Ectodermal cell (in vitro differentiated cells): ENCODE results near the gene CFAP45.

Source experiments
- H3K27ac ChIP-seq: 2 replicates; pipeline ENCODE4 v1.7.0; 2013; ENCODE audit warnings: mild to moderate bottlenecking, low read depth, low read length; ENCODE audit not compliant: insufficient read depth, poor library complexity, severe bottlenecking
- H3K27me3 ChIP-seq: 2 replicates; pipeline ENCODE4 v1.7.0; 2013; ENCODE audit warnings: mild to moderate bottlenecking, low read length; ENCODE audit not compliant: insufficient read depth, control insufficient read depth, poor library complexity, severe bottlenecking
- H3K36me3 ChIP-seq: one replicate; pipeline ENCODE4 v1.7.0; 2013; ENCODE audit warnings: low read length; ENCODE audit not compliant: control insufficient read depth, insufficient read depth
- H3K4me1 ChIP-seq: one replicate; pipeline ENCODE4 v1.7.0; 2013; ENCODE audit warnings: low read length; ENCODE audit not compliant: control insufficient read depth, insufficient read depth
- H3K4me3 ChIP-seq: 2 replicates; pipeline ENCODE4 v1.7.0; 2013; ENCODE audit warnings: low read depth, low read length, control low read depth; ENCODE audit not compliant: insufficient read depth
- H3K9me3 ChIP-seq: 2 replicates; pipeline ENCODE4 v1.7.0; 2013; ENCODE audit warnings: mild to moderate bottlenecking, low read length, moderate library complexity; ENCODE audit not compliant: control insufficient read depth
- WGBS, 2 experiments: methylation state at CpG; one replicate each; pipeline ENCODE4 v1.1.7; 2013; ENCODE audit warnings: missing lambda C conversion rate in 2 of 2; 5-methylcytosine and 5-hydroxymethylcytosine counted together

Gene CFAP45

DNA sequence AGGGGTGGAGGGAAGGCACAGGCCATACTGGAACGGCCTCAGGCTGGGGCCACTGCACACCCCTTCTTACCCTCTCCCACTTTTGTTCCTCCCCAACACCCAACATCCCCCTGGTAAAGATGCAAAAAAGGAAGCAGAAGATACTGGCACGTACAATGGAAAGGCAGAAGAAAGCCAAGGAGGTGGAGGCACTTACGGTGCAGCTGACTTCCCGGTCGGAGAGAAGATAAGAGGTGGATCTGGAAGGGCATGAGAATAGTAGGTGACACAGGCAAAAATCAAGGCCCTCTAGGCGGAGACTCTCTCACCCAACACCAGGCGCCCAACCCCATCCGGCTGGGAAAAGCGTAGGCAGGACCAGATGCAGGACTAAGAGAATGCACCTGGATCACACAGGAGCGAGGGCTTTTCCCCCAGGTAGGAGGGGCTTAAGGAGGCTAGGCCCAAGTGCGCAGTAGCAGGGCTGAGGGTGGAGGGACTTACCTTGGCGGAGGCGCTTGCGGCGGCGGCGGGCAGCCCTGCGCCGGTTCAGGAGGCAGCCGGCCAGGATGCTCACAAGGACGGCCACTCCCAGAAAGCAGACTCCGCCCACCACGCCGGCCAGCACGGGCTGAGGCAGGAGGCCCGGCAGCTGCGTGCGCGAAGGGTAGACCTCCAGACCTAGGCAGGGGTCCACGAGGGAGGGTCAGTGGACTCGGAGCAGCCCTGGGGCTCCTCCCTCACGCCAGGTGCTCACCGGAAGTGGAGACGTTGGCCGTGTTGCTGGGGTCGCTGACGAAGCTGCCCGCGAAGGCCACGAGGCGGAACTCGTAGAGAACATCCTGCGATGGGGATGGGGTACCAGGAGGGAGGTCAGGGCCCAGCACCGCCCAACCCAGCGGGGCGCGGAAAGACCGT, 29.4 kb upstream of the CFAP45 start:
- Histone ChIP-seq H3K27me3 (peaks cover 10% of the 10 kb centered on the region), H3K9me3 (no peaks in the 10 kb centered on the region), H3K4me3 (no peak overlapping the region), H3K27ac (no peak overlapping the region), H3K4me1 (peaks cover 4% of the 10 kb centered on the region), H3K36me3 (peaks cover 25% of the 10 kb centered on the region)
- WGBS, 2 experiments: 87 to 89% methylated on average over 48 of the region's 48 CpGs

DNA sequence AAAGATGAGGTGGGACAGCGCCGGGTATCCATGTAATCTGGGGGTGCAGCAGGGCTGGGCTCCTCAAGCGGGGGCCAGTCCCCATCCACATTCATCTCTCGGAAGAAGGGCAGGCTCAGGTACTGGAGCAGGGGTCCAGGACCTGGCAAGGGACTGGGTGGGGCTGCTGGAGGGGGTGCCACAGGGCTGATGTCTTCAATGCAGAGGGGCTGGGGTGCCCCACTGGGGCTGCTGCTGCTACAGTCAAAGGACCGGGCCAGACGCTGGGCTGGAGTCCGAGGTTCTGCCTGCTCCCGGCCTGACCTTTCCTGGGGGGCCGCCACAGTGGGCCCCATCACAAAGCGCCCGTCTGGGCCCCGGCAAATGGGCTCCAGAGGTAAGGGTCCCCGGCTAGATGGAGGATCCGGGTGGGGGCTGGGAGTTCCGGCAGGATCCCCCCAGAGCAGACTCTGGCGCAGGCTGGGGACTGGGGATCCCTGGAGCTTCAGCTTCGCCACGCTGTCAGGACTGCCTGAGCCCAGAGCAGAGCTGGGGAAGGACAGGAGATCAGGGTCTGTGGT, 28.6 kb upstream of the CFAP45 start:
- Histone ChIP-seq H3K4me3 (no peak overlapping the region), H3K9me3 (no peaks in the 10 kb centered on the region), H3K27ac (no peak overlapping the region), H3K4me1 (peaks cover 4% of the 10 kb centered on the region), H3K36me3 (peaks cover 20% of the 10 kb centered on the region), H3K27me3 (peaks cover 18% of the 10 kb centered on the region)
- WGBS, 2 experiments: 96 to 97% methylated on average over 18 of the region's 18 CpGs

DNA sequence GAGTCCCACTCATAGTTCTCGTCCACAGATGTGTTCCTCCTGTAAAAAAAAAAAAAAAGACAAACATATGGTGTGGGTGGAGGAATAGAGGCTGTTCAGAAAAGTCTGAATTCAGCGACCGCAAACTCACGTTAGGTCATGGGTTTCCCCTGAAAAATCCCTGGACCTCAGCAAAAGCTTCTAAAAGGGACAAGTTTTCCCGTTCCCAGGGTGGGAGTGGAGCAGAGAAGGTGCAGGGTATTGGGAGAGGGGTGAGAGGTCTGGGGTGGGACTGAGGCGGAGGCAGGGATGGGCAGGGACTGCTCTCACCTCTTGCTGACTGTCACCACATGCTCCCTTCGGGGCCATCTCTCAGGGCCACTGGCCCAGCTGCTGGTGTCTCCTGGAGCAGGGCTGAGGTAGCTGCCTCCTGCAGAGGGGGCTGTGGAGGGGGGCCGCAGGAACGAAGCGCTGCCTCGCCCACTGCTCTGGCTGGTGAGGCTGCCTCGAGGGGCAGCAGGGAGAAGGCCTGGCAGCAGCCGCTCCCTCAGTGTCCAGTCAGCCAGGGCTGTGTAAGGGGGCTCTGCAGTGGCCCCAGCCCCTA, 28.0 kb upstream of the CFAP45 start:
- H3K27ac ChIP-seq: no peak overlapping the region
- peaks cover 16% of the 10 kb centered on the region for H3K36me3 ChIP-seq
- H3K4me3 ChIP-seq: no peak overlapping the region
- H3K9me3 ChIP-seq: no peaks in the 10 kb centered on the region
- peaks cover 18% of the 10 kb centered on the region for H3K27me3 ChIP-seq
- WGBS, 2 experiments: 87 to 88% methylated on average over 13 of the region's 13 CpGs
- peaks cover 4% of the 10 kb centered on the region for H3K4me1 ChIP-seq

DNA sequence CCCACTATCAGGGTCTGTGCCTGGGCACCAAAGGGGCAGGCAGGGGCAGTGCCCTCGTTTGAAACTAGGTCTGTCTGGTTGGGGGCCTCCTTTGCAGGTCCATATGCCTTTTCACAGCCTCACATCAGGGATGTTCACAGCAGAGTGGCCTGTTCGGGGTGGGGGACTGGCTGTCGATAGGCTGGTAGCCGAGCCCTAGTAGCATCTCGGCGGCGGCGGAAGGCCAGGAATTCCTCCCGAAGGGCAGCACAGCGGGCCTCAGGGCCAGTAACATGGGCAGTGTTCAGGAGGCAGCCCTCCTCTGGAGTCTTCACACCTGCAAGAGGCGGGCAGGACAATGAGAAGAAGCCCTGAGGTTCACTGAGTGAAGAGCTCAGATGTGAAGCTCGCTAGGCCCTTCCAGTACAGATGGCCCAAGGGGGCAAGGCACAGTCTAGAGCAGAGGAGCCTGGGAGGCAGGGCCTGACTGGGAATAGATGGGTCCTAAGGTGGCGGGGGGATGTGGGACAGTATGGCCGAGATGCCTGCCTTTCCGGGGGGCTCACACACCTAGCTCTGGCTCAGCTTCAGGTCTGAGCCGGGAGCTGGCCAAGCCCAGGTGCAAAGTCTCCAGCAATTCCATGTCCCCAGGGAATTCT, 27.4 kb upstream of the CFAP45 start:
- peaks cover 16% of the 10 kb centered on the region for H3K36me3 ChIP-seq
- no peaks in the 10 kb centered on the region for H3K9me3 ChIP-seq
- H3K27me3 ChIP-seq: peaks cover 18% of the 10 kb centered on the region
- no peak overlapping the region for H3K27ac ChIP-seq
- 90 to 91% methylated on average over 16 of the region's 16 CpGs for WGBS, 2 experiments
- peaks cover 4% of the 10 kb centered on the region for H3K4me1 ChIP-seq
- no peak overlapping the region for H3K4me3 ChIP-seq

DNA sequence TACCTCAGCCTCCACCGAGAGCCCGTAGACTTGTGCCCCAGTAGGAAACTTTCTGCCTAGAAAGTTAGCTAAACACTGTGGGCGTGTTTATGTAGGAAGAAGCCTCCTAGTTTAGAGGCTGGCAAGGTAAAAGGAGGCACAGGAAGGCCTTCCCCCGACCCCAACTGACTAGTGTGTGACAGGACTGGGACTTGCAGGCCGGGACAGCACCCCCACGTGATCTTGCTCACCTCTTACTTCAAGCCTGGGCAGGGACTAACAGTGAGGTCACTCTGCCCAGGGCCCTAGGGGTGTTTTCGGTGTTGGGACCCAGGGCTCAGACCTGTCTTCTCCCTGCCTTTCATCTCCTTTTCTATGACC, 25.7 kb upstream of the CFAP45 start:
- peaks cover 16% of the 10 kb centered on the region for H3K36me3 ChIP-seq
- no peaks in the 10 kb centered on the region for H3K9me3 ChIP-seq
- H3K4me1 ChIP-seq: peaks cover 4% of the 10 kb centered on the region
- no peak overlapping the region for H3K27ac ChIP-seq
- WGBS, 2 experiments: 17 to 21% methylated on average over 7 of the region's 7 CpGs
- peak overlapping the region; percentile 20 for H3K4me3 ChIP-seq
- peaks cover 18% of the 10 kb centered on the region for H3K27me3 ChIP-seq

DNA sequence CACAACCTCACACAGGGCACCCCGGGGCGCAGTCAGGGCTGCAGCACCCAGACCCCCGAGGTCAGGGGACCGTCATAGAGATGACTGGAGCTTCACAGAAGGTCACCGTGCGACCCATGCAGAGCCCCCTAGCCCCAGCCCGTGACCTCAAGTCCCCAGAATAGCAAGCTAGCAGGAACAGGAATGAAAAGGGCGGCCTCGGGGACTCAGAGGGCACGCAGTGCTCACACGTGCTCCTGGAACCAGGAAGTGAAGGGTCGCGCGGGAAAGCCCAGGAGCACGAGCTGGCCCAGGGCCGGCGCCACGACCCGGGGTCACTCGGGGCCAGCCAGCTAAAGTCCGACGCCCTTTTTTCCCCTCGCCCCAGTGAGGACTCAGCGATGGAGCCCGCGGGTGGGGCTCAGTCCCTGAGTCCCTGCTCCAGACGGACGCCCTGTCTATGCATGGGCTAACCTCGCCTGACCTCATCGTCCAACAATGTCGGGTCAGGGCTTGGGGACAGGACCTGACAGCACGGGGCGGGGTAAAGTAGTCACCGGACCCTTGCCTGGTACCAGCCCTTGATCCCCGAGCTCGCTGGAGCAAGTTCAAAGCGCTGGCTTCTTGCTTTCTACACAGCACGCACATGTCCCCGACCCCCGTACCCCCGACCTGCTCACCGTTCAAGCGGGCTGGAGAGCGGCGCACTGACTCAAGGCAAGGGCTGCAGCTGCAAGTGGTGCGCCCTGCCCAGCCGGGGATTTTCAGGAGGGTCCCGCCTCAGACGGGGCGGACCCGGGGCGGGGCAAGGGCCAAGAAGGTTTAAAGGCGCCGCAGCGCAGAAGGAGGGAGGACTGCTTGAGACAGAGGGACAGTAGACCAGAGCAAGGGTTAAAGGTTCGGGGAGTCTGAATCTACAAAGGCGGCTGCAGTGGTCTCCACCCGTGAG, 25.1 kb upstream of the CFAP45 start, which contains the start of gene TAGLN2:
TAGLN2 (minus strand) TSS at position 717 of the 928 bp plus-strand sequence. CDS start 4,998 bp downstream, outside the sequence.
- Histone ChIP-seq H3K27ac (no peak within 1 kb of the TSS), H3K27me3 (peaks cover 18% of the 10 kb centered on the region), H3K9me3 (no peaks in the 10 kb centered on the region), H3K4me3 (peak within 1 kb of the TSS; percentile 20), H3K36me3 (peaks cover 16% of the 10 kb centered on the region), H3K4me1 (peaks cover 4% of the 10 kb centered on the region)
- WGBS, 2 experiments: 1% methylated on average over 58 of the region's 58 CpGs

DNA sequence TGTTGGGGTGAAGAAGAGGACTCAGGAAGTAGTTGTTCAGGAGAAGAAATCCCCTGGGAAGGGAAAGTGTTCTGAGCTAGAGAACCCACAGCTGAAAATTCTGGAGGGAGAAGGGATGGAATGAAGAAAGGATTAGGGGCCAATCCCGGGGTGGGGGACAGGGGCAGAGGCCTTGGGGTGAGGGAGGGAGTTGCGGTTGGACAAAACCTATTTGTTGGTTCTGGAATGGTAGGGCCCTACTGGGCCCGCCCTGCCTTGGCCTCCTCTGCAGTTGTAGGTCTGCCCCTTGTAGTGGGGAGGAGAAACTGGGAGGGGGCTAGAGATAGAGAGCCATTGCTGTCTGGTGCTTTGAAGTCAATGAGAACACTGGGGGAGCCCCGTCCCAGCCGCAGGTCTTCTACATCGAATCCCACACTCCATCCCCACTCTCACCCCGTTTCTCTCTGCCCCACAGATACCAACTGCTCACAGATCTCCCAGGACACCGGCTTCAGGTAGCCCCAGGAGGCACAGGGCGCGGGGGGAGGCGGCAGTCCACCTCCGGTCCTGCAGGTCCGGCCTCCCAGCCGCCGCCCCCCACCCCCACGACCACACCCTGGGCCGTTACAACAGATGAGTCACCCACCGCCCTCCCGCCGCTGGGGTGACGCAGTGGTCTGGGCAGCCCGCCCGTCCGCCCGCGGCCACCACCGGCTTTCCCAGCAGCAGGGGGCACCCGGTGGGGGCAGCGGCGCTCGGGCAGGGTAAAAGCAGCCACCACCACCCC, 24.2 kb upstream of the CFAP45 start:
- H3K4me1 ChIP-seq: peaks cover 4% of the 10 kb centered on the region

DNA sequence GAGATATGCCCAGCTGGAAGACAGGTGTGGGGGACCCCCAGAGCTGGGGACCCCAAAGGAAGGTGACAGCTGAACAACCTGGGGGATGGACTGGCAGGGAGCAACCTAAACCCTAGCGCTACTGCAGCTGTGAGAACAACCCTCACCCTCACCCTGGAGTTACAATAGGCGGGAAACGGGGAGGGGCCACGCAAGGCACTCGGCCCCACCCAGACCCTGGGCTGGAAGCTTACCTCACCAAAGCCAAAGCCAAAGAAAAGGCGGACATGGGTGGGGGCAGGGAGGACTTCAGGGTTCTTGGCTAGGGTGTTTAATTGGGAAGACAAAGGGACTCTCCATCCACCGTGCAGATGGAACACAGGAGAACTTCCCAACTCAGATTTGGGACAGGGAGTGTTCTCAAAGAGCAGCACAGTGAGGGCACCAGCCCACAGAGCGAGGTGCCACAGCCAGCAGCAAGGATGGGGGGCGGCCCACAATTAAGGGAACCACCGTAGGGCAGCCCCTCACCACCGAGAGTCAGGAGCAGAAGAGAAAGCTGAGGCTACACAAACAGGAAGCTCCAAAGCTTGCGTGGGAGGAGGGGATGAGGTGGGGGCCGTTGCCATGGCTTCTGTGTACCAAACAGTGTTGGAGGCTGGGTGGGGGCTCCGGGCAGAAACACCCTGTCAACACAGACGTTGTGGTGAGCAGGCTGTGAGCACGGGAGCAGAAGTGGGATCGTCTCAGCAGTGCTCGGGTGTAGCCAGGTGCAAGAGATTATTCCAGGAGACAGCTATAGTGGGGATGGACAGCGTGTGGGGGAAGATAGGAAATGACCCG, 23.4 kb upstream of the CFAP45 start:
- 42 to 43% methylated on average over 20 of the region's 20 CpGs for WGBS, 2 experiments
- no peak overlapping the region for H3K4me3 ChIP-seq
- no peaks in the 10 kb centered on the region for H3K9me3 ChIP-seq
- H3K27me3 ChIP-seq: peaks cover 18% of the 10 kb centered on the region
- H3K27ac ChIP-seq: no peak overlapping the region
- peaks cover 4% of the 10 kb centered on the region for H3K4me1 ChIP-seq
- H3K36me3 ChIP-seq: peaks cover 8% of the 10 kb centered on the region

More for the DNA sequence above, 24.2 kb upstream of the CFAP45 start:
- H3K27ac ChIP-seq: no peak overlapping the region
- WGBS, 2 experiments: 6 to 8% methylated on average over 31 of the region's 31 CpGs
- peaks cover 18% of the 10 kb centered on the region for H3K27me3 ChIP-seq
- H3K4me3 ChIP-seq: peak overlapping the region; percentile 20
- H3K9me3 ChIP-seq: no peaks in the 10 kb centered on the region
- H3K36me3 ChIP-seq: peaks cover 8% of the 10 kb centered on the region
